Lung (tissue), 12 donors: ENCODE data around the gene ITPK1. TPM values are rescaled to one million over a fixed set of nuclear protein-coding genes. Genes with fewer than 3 reads are reported as not detected.
A peak's percentile ranks its signal among the peaks of the same experiment; 100 is the strongest.

Source experiments
- ATAC-seq: fragments of 200-7000 bp; cut with Tn5 transposase; one replicate; pipeline ENCODE4 v1.9.1; 2020; ENCODE audit warnings: moderate number of reproducible peaks; ENCODE audit not compliant: insufficient read depth, low FRiP score
- DNase-seq, 3 donors: peaks; one replicate each; pipeline ENCODE4 v3.0.0-alpha.2; 2013 to 2017
- H3K27ac ChIP-seq, 2 donors: one replicate each; pipeline ENCODE4 v1.5.1; 2013; ENCODE audit warnings: mild to moderate bottlenecking in 2 of 2, moderate library complexity in 2 of 2, control low read depth in 1 of 2, inconsistent platforms in 1 of 2, low read depth in 1 of 2, low read length in 1 of 2
- H3K27me3 ChIP-seq, 3 donors: one replicate each; pipeline ENCODE4 v1.5.1; 2013; ENCODE audit warnings: low read length in 2 of 3; ENCODE audit not compliant: control insufficient read depth in 3 of 3, insufficient read depth in 3 of 3
- H3K36me3 ChIP-seq, 4 donors: one replicate each; pipeline ENCODE4 v1.5.1; 2013; ENCODE audit warnings: low read length in 4 of 4, mild to moderate bottlenecking in 1 of 4, moderate library complexity in 1 of 4; ENCODE audit not compliant: control insufficient read depth in 4 of 4, insufficient read depth in 4 of 4
- H3K4me1 ChIP-seq, 5 donors: one replicate each; pipeline ENCODE4 v1.5.1; 2013; ENCODE audit warnings: low read length in 5 of 5, mild to moderate bottlenecking in 2 of 5, moderate library complexity in 1 of 5; ENCODE audit not compliant: control insufficient read depth in 5 of 5, insufficient read depth in 5 of 5
- H3K4me3 ChIP-seq: one replicate; pipeline ENCODE4 v1.5.1; 2013; ENCODE audit warnings: mild to moderate bottlenecking, control low read depth, moderate library complexity
- H3K9ac ChIP-seq, 2 donors: one replicate each; pipeline ENCODE4 v1.5.1; 2013; ENCODE audit warnings: low read length in 2 of 2, control low read depth in 1 of 2; ENCODE audit not compliant: insufficient read depth in 1 of 2
- H3K9me3 ChIP-seq, 4 donors: one replicate each; pipeline ENCODE4 v1.5.1; 2013; ENCODE audit warnings: low read length in 3 of 4, mild to moderate bottlenecking in 1 of 4, moderate library complexity in 1 of 4; ENCODE audit not compliant: control insufficient read depth in 4 of 4, insufficient read depth in 3 of 4
- CTCF ChIP-seq: IDR thresholded peaks from 2 replicates; pipeline ENCODE4 v1.5.1; 2012; ENCODE audit warnings: mild to moderate bottlenecking; ENCODE audit errors: control extremely low read depth, extremely low read depth
- WGBS, 2 donors: extraction: QIAGEN DNeasy Blood & Tissue Kit; methylation state at CpG; one replicate each; pipeline ENCODE4 v1.1.7; 2013; 5-methylcytosine and 5-hydroxymethylcytosine counted together
- polyA plus RNA-seq, 2 donors: library from polyadenylated mRNA; stranded (reverse); fragments of 200-250 nt; gene quantifications; one replicate each; pipeline ENCODE4 v1.2.1, GENCODE V29; 2013
- total RNA-seq, 2 donors: library from RNA; depleted of rRNA in 1 of 2; stranded (reverse); fragments of >200 nt in 1 of 2; gene quantifications; one replicate each; pipeline ENCODE4 v1.2.1, GENCODE V29; 2014 to 2021
- donor health status: control.
- donor health status: control.
- donor health status: Bipolar disorder and iron deficiency.
- donor health status: healthy.
- donor health status: DM: yes; HTN: yes; CAD: no.

The ITPK1 gene
- total and polyA plus RNA-seq, 4 donors = 17.5 to 99.4 (median 45.3) TPM

- no peak overlapping the region for H3K9ac ChIP-seq
- peaks cover 0 to 4% (median 0%) of the 10 kb centered on the region in 4 donors for H3K9me3 ChIP-seq
- H3K27ac ChIP-seq = no peak overlapping the region
- H3K4me3 ChIP-seq = no peak overlapping the region
- H3K36me3 ChIP-seq = peaks cover 0 to 2% (median 0%) of the 10 kb centered on the region in 4 donors
- WGBS, 2 donors = 97% methylated on average over 15 to 16 of the region's 16 CpGs
- no peak for ATAC-seq
- no peak for DNase-seq
- no peak for TF ChIP-seq CTCF
- H3K4me1 ChIP-seq = peaks cover 0 to 11% (median 5%) of the 10 kb centered on the region in 5 donors
- H3K27me3 ChIP-seq = no peaks in the 10 kb centered on the region
Measured at GRCh38 chr14:93059260-93059659, 56.5 kb downstream of the ITPK1 start.

GRCh38 chr14:93057586-93058280 is 58.0 kb downstream of the ITPK1 start:
- Histone ChIP-seq H3K9ac (no peak overlapping the region), H3K4me3 (no peak overlapping the region), H3K27ac (peak overlapping the region in 1 of 2 donors; percentile 38), H3K27me3 (no peaks in the 10 kb centered on the region), H3K36me3 (peaks cover 0 to 2% (median 0%) of the 10 kb centered on the region in 4 donors), H3K4me1 (peaks cover 0 to 7% (median 5%) of the 10 kb centered on the region in 5 donors), H3K9me3 (peaks cover 0 to 2% (median 0%) of the 10 kb centered on the region in 4 donors)
- 94 to 97% methylated on average over 14 of the region's 14 CpGs for WGBS, 2 donors
- TF ChIP-seq CTCF = no peak
- DNase-seq (no peak), ATAC-seq (no peak)

GRCh38 chr14:93056840-93057585 is 58.7 kb downstream of the ITPK1 start:
- Histone ChIP-seq H3K27me3 (no peaks in the 10 kb centered on the region), H3K4me1 (peaks cover 0 to 7% (median 5%) of the 10 kb centered on the region in 5 donors), H3K9ac (no peak overlapping the region), H3K4me3 (no peak overlapping the region), H3K36me3 (no peaks in the 10 kb centered on the region), H3K27ac (peak overlapping the region in 1 of 2 donors; percentile 64), H3K9me3 (no peaks in the 10 kb centered on the region)
- 85 to 89% methylated on average over 14 of the region's 14 CpGs for WGBS, 2 donors
- ATAC-seq = no peak
- no peak for DNase-seq
- no peak for TF ChIP-seq CTCF
